WI38 (cell line): ENCODE results near the gene COL5A1.

Experiments used
- H3K4me3 ChIP-seq: 2 replicates; pipeline ENCODE4 v1.5.1; 2011; ENCODE audit warnings: low read depth, mild to moderate bottlenecking, control low read depth, low read length
- TF ChIP-seq, protein P1 (sequence below): IDR thresholded peaks from 2 replicates; pipeline ENCODE4 v1.5.1; 2012; ENCODE audit warnings: low read depth, mild to moderate bottlenecking, control low read depth, low read length

COL5A1 gene

DNA sequence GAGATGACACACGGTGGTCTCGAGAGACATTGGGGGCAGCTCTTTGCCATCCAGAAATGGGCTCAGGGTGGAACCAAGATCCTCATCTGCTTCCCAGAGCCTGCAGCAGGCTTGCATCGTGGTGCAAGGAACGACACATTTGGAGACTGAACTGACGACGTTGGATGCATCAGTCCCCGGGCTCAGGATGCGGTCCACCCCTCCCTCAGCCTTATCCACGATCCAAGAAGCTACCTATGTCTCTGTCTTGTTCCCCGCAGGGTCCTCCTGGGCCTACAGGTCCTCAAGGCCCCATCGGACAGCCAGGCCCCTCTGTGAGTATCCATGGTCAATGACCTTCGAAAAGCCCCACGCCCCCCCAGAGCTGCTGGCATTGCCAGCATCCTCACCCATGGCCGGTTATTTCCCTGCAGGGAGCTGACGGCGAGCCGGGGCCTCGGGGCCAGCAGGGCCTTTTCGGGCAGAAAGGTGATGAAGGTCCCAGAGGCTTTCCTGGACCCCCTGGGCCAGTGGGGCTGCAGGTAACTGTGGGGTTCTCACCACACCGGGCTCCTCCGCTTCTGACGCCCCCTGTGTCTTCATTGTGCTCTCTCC, 169.6 kb downstream of the COL5A1 start:
- no peak overlapping the region for H3K4me3 ChIP-seq
- TF ChIP-seq, protein P1, sequence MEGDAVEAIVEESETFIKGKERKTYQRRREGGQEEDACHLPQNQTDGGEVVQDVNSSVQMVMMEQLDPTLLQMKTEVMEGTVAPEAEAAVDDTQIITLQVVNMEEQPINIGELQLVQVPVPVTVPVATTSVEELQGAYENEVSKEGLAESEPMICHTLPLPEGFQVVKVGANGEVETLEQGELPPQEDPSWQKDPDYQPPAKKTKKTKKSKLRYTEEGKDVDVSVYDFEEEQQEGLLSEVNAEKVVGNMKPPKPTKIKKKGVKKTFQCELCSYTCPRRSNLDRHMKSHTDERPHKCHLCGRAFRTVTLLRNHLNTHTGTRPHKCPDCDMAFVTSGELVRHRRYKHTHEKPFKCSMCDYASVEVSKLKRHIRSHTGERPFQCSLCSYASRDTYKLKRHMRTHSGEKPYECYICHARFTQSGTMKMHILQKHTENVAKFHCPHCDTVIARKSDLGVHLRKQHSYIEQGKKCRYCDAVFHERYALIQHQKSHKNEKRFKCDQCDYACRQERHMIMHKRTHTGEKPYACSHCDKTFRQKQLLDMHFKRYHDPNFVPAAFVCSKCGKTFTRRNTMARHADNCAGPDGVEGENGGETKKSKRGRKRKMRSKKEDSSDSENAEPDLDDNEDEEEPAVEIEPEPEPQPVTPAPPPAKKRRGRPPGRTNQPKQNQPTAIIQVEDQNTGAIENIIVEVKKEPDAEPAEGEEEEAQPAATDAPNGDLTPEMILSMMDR: no peak

DNA sequence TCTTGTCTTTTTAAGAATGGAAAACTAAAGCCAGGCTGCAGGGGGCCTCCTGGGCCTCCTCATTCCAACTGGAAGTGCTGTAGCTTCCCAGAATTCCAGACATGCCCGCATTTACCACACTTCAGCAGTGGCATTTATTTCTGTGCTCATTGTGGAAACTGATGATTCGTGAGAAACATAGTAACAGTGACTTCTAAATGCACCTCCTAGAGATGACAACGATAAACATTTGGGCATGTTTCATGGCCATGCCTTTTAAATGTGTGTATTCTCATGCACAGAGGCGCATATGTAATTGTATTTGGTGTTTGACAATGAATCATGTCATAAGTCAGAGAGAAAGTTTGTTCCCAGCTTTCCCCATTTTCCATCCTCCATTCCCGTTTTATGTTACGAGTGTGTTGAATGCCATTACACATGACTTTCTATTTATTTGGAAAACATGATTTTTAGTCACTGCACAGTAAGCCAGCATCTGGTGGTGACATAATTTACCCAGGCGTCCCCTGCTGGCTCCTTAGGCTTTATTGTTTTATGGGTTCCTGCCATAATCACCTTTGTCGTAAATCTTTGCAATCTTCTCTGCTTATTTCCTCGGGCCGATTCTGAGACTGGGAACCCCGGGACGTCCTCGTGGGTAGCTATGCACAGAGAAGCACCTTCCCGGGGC, 170.2 kb downstream of the COL5A1 start:
- H3K4me3 ChIP-seq: 0 out of 2 replicates have a peak overlapping the region, but pooled peaks have one; percentile 10
- TF ChIP-seq, protein P1: no peak; the same call in 1 of the 2 replicates

DNA sequence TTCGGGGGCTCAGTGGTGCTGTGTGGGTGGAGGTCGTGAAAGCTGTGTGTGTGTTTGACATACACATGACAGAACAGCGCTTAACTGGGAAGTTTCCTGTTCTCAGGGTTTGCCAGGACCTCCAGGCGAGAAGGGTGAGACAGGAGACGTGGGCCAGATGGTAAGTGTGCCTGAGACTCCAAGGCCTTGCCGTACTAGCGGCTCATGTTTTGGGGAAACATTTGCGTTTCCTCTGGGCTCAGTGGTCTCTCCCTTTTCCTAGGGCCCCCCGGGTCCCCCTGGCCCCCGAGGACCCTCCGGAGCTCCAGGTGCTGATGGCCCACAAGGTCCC, 170.7 kb downstream of the COL5A1 start:
- no peak overlapping the region for H3K4me3 ChIP-seq
- TF ChIP-seq, protein P1: no peak

DNA sequence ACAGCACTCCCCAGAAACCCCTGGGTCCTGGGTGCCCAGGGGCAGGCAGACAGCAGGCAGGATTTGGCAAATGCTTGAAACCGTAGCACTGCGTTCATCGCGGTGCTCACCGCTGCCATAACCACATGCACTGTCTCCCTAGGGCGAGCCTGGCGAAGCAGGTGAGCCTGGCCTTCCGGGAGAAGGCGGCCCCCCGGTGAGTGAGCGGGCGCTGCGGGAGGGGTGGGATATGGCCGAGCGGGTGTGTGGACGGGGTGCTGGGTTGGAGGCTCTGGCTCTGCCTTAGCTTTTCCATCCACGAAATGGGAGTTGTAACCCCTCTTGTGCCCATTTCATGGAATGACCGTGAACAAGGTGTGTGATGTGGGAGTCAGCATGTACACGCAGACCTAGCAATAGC, 172.2 kb downstream of the COL5A1 start:
- TF ChIP-seq, protein P1: no peak
- H3K4me3 ChIP-seq: no peak overlapping the region

DNA sequence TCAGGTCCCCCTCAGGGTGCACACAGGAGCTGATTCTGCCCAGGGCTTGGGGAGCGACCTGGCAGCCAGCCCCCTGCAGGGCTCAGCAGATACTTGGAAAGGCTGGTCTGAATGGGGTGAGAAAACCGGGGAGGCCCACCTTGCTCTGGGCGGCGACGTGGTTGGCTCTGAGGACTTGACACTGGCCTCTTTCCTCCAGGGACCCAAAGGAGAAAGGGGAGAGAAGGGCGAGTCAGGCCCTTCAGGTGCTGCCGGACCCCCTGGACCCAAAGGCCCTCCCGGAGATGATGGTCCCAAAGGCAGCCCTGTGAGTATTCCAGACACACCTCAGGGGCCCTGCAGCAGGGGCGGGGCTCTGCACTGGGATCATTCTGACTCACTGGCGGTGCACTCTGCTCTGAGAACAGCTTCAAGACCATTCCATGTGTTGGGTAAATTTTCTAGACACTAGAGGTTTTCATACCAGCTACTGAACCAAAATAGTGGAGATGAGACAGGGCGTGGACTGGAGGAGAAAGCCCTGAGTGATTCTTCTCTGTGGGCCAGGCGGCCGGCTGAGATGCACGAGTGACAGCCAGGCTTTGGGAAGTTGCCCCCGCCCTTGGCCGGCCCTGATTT, 173.1 kb downstream of the COL5A1 start:
- TF ChIP-seq, protein P1: no peak
- H3K4me3 ChIP-seq: no peak overlapping the region

DNA sequence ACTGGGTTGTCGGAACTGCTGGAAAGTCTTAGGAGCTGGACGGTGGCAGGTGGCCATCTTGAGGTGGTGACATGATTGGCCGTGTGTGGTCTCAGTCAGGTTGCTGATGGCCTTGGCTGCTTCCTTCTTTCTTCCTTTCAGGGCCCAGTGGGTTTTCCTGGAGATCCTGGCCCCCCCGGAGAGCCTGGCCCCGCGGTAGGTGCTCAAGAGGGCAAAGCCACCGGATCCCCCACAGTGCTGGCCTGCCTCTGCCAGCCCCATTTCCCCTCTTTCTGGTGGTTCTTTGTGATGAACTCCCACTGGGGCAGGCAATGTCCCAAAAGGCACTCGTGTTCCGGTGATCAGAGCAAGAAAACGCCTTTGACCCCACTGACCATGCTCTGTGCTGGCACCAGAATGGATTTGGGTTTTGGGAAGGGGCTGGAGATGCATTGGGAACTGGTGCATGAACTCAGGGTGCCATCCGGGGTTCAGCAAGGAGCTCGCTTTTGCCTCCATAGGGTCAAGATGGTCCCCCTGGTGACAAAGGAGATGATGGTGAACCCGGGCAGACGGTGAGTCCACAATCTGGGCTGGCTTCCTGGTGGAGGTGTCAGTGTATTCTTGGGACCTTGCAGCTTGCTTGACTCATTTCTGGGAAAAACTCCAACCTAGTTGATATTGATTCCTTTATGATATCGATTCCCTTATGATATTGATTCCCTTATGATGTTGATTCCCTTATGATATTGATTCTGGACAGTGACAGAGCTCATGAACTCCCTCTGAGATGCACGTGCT, 174.0 kb downstream of the COL5A1 start:
- no peak overlapping the region for H3K4me3 ChIP-seq
- TF ChIP-seq, protein P1: no peak
